WTC11 (cell line): ENCODE results near the gene NSD1. TPM values are rescaled to one million over a fixed set of nuclear protein-coding genes. Genes with fewer than 3 reads are reported as not detected.

Experiments
- ATAC-seq: fragments of 200-7000 bp; cut with Tn5 transposase; 2 replicates; pipeline ENCODE4 v1.10.0; 2021; ENCODE audit warnings: mild to moderate bottlenecking, moderate library complexity
- CTCF ChIA-PET: fragments of 300-600 bp; sonication (Branson Sonifier 250); formaldehyde crosslinking; loops from one replicate; lab custom pipeline; 2021; ENCODE audit warnings: antibody characterized with exemption; lab: Charles Lee
- POLR2A ChIA-PET: fragments of 350-600 bp; sonication (Branson Sonifier 250); formaldehyde crosslinking; loops from one replicate; lab custom pipeline; 2021; ENCODE audit warnings: antibody characterized with exemption; lab: Charles Lee
- DNase-seq: peaks from one replicate; pipeline ENCODE4 v3.0.0; 2021; ENCODE audit warnings: low spot score
- H3K27ac Mint-ChIP-seq: 2 replicates; pipeline ENCODE4 v1.8.0; 2021; ENCODE audit warnings: mixed read lengths
- H3K27me3 Mint-ChIP-seq: 2 replicates; pipeline ENCODE4 v1.8.0; 2021; ENCODE audit warnings: low read depth, mild to moderate bottlenecking, moderate library complexity, mixed read lengths
- H3K36me3 Mint-ChIP-seq: 2 replicates; pipeline ENCODE4 v1.8.0; 2021; ENCODE audit warnings: mixed read lengths
- H3K4me1 Mint-ChIP-seq: 2 replicates; pipeline ENCODE4 v1.8.0; 2022; ENCODE audit warnings: mixed read lengths
- H3K4me3 Mint-ChIP-seq: 2 replicates; pipeline ENCODE4 v1.8.0; 2021; ENCODE audit warnings: mild to moderate bottlenecking, moderate library complexity, mixed read lengths
- H3K9me3 Mint-ChIP-seq: 2 replicates; pipeline ENCODE4 v1.8.0; 2021; ENCODE audit warnings: mixed read lengths
- ESRRA ChIP-seq: sonication (generic); formaldehyde crosslinking; IDR thresholded peaks from 2 replicates; pipeline ENCODE4 v1.8.1; 2022; ENCODE audit warnings: mild to moderate bottlenecking, missing genetic modification reagents, borderline replicate concordance
- FOXK1 ChIP-seq: sonication (generic); formaldehyde crosslinking; IDR thresholded peaks from 2 replicates; pipeline ENCODE4 v1.8.0; 2022; ENCODE audit warnings: mild to moderate bottlenecking, moderate library complexity, missing genetic modification reagents
- FOXP1 ChIP-seq: sonication (generic); formaldehyde crosslinking; IDR thresholded peaks from 2 replicates; pipeline ENCODE4 v1.8.0; 2022; ENCODE audit warnings: missing genetic modification reagents, mild to moderate bottlenecking, moderate library complexity, borderline replicate concordance
- MXD4 ChIP-seq: fragments of 250-450 bp; sonication (Bioruptor Pico); IDR thresholded peaks from 2 replicates; pipeline ENCODE4 v1.8.0; 2021; ENCODE audit warnings: mild to moderate bottlenecking, moderate library complexity, borderline replicate concordance
- MYBL2 ChIP-seq: sonication (generic); formaldehyde crosslinking; IDR thresholded peaks from 2 replicates; pipeline ENCODE4 v1.8.1; 2023; ENCODE audit warnings: mild to moderate bottlenecking, moderate library complexity, missing genetic modification reagents
- NFE2L1 ChIP-seq: sonication (generic); formaldehyde crosslinking; IDR thresholded peaks from 2 replicates; pipeline ENCODE4 v1.8.1; 2023; ENCODE audit warnings: missing genetic modification reagents
- PRRX2 ChIP-seq: fragments of 250-450 bp; sonication (Bioruptor Pico); IDR thresholded peaks from 2 replicates; pipeline ENCODE4 v1.8.0; 2021; ENCODE audit warnings: mild to moderate bottlenecking
- ZNF232 ChIP-seq: sonication (generic); formaldehyde crosslinking; IDR thresholded peaks from 2 replicates; pipeline ENCODE4 v1.8.0; 2022; ENCODE audit warnings: mild to moderate bottlenecking, missing genetic modification reagents
- ZNF671 ChIP-seq: fragments of 250-450 bp; sonication (Bioruptor Pico); IDR thresholded peaks from 2 replicates; pipeline ENCODE4 v1.8.0; 2021; ENCODE audit warnings: mild to moderate bottlenecking
- total RNA-seq: library from RNA; stranded (reverse); gene quantifications from 3 replicates; pipeline ENCODE4 v1.2.3, GENCODE V29; 2021
- TF ChIP-seq, protein P1 (sequence below): fragments of 250-450 bp; sonication (Bioruptor Pico); IDR thresholded peaks from 2 replicates; pipeline ENCODE4 v2.1.2; 2022; ENCODE audit warnings: mild to moderate bottlenecking, moderate library complexity
- TF ChIP-seq, protein P2 (sequence below): fragments of 250-450 bp; sonication (Bioruptor Pico); IDR thresholded peaks from 2 replicates; pipeline ENCODE4 v1.8.0; 2021; ENCODE audit warnings: mild to moderate bottlenecking
- TF ChIP-seq, protein P3 (sequence below): sonication (generic); formaldehyde crosslinking; conservative IDR thresholded peaks from 2 replicates; pipeline ENCODE4 v1.8.1; 2023; ENCODE audit warnings: mild to moderate bottlenecking, low read depth, missing genetic modification reagents, moderate library complexity
- TF ChIP-seq, protein P4 (sequence below): sonication (generic); formaldehyde crosslinking; IDR thresholded peaks from 2 replicates; pipeline ENCODE4 v1.8.0; 2023; ENCODE audit warnings: mild to moderate bottlenecking, missing genetic modification reagents
- TF ChIP-seq, protein P5 (sequence below): sonication (generic); formaldehyde crosslinking; IDR thresholded peaks from 2 replicates; pipeline ENCODE4 v1.8.0; 2023; ENCODE audit warnings: missing genetic modification reagents
- TF ChIP-seq, protein P6 (sequence below): sonication (generic); formaldehyde crosslinking; IDR thresholded peaks from 2 replicates; pipeline ENCODE4 v1.8.1; 2022; ENCODE audit warnings: low read depth, mild to moderate bottlenecking, moderate library complexity, missing genetic modification reagents, borderline replicate concordance
- TF ChIP-seq, protein P7 (sequence below): sonication (generic); formaldehyde crosslinking; IDR thresholded peaks from 2 replicates; pipeline ENCODE4 v1.8.1; 2022; ENCODE audit warnings: low read depth, missing genetic modification reagents, borderline replicate concordance
- TF ChIP-seq, protein P8 (sequence below): sonication (generic); formaldehyde crosslinking; IDR thresholded peaks from 2 replicates; pipeline ENCODE4 v1.8.1; 2023; ENCODE audit warnings: mild to moderate bottlenecking, missing genetic modification reagents

NSD1 gene
- total RNA-seq, 1 experiment from 2014 or later: 148 TPM

DNA sequence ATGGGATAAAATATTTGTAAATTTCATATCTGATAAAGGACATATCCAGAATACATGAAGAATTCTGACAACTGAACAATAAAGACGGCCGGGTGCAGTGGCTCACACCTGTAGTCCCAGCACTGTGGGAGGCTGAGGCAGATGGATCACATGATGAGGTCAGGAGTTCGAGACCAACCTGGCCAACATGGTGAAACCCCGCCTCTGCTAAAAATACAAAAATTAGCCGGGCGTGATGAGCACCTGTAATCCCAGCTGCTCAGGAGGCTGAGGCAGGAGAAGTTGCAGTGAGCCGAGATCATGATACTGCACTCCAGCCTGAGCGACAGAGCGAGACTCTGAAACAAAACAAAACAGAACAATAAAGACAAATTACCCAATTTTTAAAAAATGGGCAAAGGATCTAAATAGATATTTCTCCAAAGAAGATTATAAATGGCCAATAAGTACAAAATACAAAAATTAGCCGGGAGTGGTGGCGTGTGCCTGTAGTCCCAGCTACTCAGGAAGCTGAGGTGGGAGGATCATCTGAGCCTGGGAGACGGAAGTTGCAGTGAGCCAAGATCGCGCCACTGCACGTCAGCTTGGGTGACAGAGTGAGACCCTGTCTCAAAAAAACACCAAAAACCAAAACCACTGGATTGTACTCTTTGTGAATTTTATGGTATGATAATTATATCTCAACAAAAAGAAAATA, 9.6 kb upstream of the NSD1 start:
- POLR2A ChIA-PET: interaction anchor here (0.8 to 1.0 kb wide), 2 partner anchors 9 to 23 kb away, joined by 3 read pairs; partner anchors contain the start of gene NSD1
- no peak overlapping the region for H3K4me3 Mint-ChIP-seq
- DNase-seq: no peak
- peaks cover 8% of the 10 kb centered on the region; the same call in 1 of the 2 replicates for H3K27me3 Mint-ChIP-seq
- peaks cover 11% of the 10 kb centered on the region for H3K4me1 Mint-ChIP-seq
- H3K9me3 Mint-ChIP-seq: peaks cover 6% of the 10 kb centered on the region
- ATAC-seq: peak; percentile 43
- CTCF ChIA-PET: interaction anchor here (0.9 to 2.8 kb wide), 5 partner anchors 10 to 186 kb away, joined by 3 to 25 read pairs (median 11); partner anchors contain the start of gene FGFR4
- no peak overlapping the region for H3K27ac Mint-ChIP-seq
- H3K36me3 Mint-ChIP-seq: no peaks in the 10 kb centered on the region
- TF ChIP-seq, protein P1, sequence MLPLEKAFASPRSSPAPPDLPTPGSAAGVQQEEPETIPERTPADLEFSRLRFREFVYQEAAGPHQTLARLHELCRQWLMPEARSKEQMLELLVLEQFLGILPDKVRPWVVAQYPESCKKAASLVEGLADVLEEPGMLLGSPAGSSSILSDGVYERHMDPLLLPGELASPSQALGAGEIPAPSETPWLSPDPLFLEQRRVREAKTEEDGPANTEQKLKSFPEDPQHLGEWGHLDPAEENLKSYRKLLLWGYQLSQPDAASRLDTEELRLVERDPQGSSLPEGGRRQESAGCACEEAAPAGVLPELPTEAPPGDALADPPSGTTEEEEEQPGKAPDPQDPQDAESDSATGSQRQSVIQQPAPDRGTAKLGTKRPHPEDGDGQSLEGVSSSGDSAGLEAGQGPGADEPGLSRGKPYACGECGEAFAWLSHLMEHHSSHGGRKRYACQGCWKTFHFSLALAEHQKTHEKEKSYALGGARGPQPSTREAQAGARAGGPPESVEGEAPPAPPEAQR: no peak

DNA sequence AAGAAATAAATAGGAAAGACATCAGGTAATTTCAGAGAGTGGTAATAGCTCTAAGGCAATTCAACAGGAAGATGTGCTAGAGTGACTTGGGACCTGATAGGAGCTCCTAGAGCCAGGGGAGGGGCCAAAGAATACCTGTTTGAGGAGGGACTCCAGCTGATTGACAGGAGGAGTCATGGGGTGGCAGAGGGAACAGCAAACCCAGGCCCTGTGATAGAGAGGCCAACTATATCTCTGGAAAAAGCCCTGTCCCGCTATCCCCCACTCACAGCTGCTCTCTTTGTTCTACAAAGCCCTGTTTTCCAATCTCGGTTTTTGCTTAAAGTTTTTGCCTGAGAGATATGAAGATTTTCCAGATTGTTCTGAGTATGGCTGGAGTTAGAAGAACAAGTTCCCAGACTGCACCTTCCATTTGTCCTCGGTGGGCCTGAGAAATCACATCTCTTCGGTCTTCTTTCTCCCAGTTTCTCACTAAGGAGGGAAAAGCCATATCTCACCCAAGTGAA, 9.0 kb upstream of the NSD1 start:
- no peaks in the 10 kb centered on the region for H3K36me3 Mint-ChIP-seq
- peaks cover 5% of the 10 kb centered on the region; the same call in 1 of the 2 replicates for H3K27me3 Mint-ChIP-seq
- CTCF ChIA-PET: interaction anchor here (0.9 to 2.8 kb wide), 5 partner anchors 11 to 185 kb away, joined by 3 to 25 read pairs (median 11); partner anchors contain the start of gene FGFR4
- H3K9me3 Mint-ChIP-seq: peaks cover 6% of the 10 kb centered on the region
- ATAC-seq (peak; percentile 99), DNase-seq (peak; percentile 55)
- H3K4me3 Mint-ChIP-seq: no peak overlapping the region
- H3K27ac Mint-ChIP-seq: peak overlapping the region; percentile 70; the same call in 1 of the 2 replicates
- POLR2A ChIA-PET: interaction anchor here (0.5 to 1.0 kb wide), 4 partner anchors 9 to 44 kb away, joined by 3 to 4 read pairs (median 3); partner anchors contain the start of gene NSD1
- TF ChIP-seq ZNF671: no peak
- TF ChIP-seq, protein P2, sequence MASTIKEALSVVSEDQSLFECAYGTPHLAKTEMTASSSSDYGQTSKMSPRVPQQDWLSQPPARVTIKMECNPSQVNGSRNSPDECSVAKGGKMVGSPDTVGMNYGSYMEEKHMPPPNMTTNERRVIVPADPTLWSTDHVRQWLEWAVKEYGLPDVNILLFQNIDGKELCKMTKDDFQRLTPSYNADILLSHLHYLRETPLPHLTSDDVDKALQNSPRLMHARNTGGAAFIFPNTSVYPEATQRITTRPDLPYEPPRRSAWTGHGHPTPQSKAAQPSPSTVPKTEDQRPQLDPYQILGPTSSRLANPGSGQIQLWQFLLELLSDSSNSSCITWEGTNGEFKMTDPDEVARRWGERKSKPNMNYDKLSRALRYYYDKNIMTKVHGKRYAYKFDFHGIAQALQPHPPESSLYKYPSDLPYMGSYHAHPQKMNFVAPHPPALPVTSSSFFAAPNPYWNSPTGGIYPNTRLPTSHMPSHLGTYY (CRISPR knock-in tag): no peak
- TF ChIP-seq, protein P3, sequence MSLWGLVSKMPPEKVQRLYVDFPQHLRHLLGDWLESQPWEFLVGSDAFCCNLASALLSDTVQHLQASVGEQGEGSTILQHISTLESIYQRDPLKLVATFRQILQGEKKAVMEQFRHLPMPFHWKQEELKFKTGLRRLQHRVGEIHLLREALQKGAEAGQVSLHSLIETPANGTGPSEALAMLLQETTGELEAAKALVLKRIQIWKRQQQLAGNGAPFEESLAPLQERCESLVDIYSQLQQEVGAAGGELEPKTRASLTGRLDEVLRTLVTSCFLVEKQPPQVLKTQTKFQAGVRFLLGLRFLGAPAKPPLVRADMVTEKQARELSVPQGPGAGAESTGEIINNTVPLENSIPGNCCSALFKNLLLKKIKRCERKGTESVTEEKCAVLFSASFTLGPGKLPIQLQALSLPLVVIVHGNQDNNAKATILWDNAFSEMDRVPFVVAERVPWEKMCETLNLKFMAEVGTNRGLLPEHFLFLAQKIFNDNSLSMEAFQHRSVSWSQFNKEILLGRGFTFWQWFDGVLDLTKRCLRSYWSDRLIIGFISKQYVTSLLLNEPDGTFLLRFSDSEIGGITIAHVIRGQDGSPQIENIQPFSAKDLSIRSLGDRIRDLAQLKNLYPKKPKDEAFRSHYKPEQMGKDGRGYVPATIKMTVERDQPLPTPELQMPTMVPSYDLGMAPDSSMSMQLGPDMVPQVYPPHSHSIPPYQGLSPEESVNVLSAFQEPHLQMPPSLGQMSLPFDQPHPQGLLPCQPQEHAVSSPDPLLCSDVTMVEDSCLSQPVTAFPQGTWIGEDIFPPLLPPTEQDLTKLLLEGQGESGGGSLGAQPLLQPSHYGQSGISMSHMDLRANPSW (CRISPR knock-in tag): no peak
- no peak for TF ChIP-seq MYBL2
- TF ChIP-seq NFE2L1 (CRISPR knock-in tag): no peak
- TF ChIP-seq ESRRA: no peak
- TF ChIP-seq FOXK1: no peak
- TF ChIP-seq ZNF232: no peak
- H3K4me1 Mint-ChIP-seq: peaks cover 11% of the 10 kb centered on the region

DNA sequence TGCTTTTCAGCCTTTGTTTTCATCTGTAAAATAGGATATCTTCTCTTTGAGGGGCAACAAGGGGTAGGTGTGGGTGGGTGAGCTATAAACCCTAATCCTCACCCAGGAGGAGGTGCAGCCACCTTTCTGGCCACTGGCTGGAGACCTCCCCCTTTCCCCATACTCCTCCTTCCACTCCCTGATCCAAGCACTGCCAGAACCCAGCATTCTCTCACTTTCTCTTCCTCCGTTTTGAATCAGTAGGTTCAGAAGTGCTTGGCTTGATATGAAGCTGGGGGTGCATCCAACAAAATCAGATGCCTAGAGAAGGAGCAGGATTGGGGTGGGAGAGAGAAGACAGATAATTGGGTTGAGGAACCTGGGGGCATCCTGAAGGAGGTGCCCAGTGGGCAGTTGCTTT, 6.8 kb upstream of the NSD1 start:
- ATAC-seq (no peak), DNase-seq (no peak)
- ChIA-PET POLR2A (no interaction called here), CTCF (interaction anchor here (0.7 to 2.8 kb wide), 4 partner anchors 13 to 57 kb away, joined by 3 to 25 read pairs (median 4); no protein-coding TSS in a partner anchor)
- H3K27me3 Mint-ChIP-seq: peaks cover 5% of the 10 kb centered on the region; the same call in 1 of the 2 replicates
- no peak overlapping the region for H3K27ac Mint-ChIP-seq
- H3K9me3 Mint-ChIP-seq: peaks cover 6% of the 10 kb centered on the region
- H3K4me1 Mint-ChIP-seq: peaks cover 30% of the 10 kb centered on the region
- no peak overlapping the region for H3K4me3 Mint-ChIP-seq
- no peaks in the 10 kb centered on the region for H3K36me3 Mint-ChIP-seq
- TF ChIP-seq PRRX2 (CRISPR knock-in tag) (no peak), FOXP1 (no peak), MXD4 (CRISPR knock-in tag) (no peak)
- TF ChIP-seq, protein P4, sequence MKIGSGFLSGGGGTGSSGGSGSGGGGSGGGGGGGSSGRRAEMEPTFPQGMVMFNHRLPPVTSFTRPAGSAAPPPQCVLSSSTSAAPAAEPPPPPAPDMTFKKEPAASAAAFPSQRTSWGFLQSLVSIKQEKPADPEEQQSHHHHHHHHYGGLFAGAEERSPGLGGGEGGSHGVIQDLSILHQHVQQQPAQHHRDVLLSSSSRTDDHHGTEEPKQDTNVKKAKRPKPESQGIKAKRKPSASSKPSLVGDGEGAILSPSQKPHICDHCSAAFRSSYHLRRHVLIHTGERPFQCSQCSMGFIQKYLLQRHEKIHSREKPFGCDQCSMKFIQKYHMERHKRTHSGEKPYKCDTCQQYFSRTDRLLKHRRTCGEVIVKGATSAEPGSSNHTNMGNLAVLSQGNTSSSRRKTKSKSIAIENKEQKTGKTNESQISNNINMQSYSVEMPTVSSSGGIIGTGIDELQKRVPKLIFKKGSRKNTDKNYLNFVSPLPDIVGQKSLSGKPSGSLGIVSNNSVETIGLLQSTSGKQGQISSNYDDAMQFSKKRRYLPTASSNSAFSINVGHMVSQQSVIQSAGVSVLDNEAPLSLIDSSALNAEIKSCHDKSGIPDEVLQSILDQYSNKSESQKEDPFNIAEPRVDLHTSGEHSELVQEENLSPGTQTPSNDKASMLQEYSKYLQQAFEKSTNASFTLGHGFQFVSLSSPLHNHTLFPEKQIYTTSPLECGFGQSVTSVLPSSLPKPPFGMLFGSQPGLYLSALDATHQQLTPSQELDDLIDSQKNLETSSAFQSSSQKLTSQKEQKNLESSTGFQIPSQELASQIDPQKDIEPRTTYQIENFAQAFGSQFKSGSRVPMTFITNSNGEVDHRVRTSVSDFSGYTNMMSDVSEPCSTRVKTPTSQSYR (CRISPR knock-in tag): no peak
- TF ChIP-seq, protein P5, sequence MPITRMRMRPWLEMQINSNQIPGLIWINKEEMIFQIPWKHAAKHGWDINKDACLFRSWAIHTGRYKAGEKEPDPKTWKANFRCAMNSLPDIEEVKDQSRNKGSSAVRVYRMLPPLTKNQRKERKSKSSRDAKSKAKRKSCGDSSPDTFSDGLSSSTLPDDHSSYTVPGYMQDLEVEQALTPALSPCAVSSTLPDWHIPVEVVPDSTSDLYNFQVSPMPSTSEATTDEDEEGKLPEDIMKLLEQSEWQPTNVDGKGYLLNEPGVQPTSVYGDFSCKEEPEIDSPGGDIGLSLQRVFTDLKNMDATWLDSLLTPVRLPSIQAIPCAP (CRISPR knock-in tag): no peak
- TF ChIP-seq, protein P6, sequence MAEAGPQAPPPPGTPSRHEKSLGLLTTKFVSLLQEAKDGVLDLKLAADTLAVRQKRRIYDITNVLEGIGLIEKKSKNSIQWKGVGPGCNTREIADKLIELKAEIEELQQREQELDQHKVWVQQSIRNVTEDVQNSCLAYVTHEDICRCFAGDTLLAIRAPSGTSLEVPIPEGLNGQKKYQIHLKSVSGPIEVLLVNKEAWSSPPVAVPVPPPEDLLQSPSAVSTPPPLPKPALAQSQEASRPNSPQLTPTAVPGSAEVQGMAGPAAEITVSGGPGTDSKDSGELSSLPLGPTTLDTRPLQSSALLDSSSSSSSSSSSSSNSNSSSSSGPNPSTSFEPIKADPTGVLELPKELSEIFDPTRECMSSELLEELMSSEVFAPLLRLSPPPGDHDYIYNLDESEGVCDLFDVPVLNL (CRISPR knock-in tag): no peak
- TF ChIP-seq, protein P7, sequence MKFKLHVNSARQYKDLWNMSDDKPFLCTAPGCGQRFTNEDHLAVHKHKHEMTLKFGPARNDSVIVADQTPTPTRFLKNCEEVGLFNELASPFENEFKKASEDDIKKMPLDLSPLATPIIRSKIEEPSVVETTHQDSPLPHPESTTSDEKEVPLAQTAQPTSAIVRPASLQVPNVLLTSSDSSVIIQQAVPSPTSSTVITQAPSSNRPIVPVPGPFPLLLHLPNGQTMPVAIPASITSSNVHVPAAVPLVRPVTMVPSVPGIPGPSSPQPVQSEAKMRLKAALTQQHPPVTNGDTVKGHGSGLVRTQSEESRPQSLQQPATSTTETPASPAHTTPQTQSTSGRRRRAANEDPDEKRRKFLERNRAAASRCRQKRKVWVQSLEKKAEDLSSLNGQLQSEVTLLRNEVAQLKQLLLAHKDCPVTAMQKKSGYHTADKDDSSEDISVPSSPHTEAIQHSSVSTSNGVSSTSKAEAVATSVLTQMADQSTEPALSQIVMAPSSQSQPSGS (CRISPR knock-in tag): no peak
- TF ChIP-seq, protein P8, sequence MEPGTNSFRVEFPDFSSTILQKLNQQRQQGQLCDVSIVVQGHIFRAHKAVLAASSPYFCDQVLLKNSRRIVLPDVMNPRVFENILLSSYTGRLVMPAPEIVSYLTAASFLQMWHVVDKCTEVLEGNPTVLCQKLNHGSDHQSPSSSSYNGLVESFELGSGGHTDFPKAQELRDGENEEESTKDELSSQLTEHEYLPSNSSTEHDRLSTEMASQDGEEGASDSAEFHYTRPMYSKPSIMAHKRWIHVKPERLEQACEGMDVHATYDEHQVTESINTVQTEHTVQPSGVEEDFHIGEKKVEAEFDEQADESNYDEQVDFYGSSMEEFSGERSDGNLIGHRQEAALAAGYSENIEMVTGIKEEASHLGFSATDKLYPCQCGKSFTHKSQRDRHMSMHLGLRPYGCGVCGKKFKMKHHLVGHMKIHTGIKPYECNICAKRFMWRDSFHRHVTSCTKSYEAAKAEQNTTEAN (CRISPR knock-in tag): no peak
